ENCODE results near the gene MLST8.
A peak's percentile ranks its signal among the peaks of the same experiment; 100 is the strongest.
"Not testable (repeated sequence)": the region's sequence is repeated elsewhere in the genome, so short reads cannot be mapped to it uniquely, and the experiment has no call there.

The MLST8 gene

GRCh38 chr16:2191446-2191706 lies 13.9 kb upstream of the MLST8 start:
- DNase-seq: no peak

- no peak for DNase-seq
Observed at GRCh38 chr16:2194166-2194834, 11.0 kb upstream of the MLST8 start.

DNA sequence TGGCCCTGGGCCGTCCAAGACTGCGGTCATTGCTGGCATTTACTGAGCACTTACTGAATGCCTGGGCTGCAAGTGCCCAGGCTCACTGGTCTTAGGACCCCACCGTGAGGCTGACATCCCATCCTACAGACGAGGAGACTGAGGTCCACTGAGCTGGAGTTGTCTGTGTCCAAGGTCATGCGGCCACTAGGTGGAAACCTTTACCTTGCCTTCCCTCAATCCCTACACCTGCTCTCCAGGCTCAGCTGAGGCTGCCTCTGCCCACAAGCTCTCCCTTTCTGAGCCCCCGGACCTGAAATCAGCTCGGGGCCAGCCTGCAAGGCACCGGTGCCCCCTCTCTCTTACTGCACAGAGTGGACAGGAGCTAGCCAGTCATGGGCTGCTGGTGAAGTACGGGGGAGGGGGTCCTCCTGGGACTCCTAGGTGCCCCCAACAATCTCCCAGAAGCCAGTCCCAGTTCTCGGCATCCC lies 10.4 kb upstream of the MLST8 start:
- peak; percentile 49 for DNase-seq

DNA sequence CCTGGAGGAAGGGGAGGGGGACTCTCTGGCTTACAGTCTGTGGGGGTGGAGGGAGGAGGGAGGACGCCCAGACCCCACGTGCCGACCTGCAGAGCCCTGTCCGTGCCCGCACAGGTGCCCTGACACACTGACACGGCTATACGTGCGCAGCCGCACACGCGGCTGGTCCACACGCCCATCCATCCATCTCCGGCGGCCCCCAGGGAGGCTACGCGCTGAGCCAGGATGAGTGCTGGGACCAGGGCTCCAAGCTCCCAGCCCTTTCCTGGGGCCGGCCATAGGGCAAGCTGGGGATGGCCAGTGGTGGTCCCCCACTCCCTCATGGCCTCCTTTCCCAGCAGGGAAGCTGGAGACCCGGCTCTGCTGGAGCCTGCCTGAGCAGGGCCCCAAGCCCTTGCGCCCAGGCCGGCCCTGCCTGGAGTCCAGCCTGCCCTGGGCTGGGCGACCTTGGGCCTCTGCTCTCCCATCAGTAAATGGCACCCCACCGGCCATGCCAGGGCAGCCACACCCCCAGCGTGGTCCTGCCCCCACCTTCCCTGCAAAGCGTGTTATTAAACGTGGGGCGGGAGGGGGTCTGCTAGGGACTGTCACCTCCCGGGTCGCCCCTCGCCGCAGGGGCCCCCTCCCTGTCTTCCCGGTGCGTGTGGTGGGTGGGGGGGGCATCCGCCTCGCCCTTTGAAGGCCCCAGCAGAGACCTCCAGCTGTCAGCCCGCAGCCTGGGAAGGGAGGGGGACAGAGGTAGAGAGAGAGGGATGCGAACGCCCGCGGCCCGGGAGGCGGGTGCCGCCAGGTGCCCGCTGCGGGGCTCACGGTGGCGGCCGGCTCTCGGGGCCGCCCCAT lies 9.7 kb upstream of the MLST8 start:
- no peak for DNase-seq

GRCh38 chr16:2196162-2196980 lies 8.9 kb upstream of the MLST8 start, which contains the start of gene CASKIN1:
Gene CASKIN1 (minus strand): TSS chr16:2196605. CDS start chr16:2196432, 173 bp downstream.
- DNase-seq: no peak

- no peak for DNase-seq
Observed at GRCh38 chr16:2196981-2197511, 8.2 kb upstream of the MLST8 start.

DNA sequence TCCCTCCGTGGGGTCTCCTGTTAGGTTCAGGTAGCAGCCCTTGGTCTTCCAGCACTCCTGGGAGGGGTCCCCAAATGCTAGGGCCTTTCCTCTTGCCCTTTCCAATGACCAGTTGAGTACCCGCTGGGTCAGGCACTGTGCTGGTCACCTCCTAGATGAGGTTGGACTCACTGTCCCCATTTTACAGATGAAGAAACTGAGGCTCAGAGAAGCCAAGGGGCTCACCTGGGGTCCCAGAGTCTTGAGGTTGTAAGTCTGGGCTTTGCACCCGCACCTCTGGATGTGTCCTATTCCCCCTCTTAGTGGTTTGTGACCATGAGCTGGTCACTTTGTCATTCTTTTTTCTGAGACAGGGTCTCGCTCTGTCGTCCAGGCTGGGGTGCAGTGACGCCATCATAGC lies 7.5 kb upstream of the MLST8 start:
- DNase-seq: no peak

DNA sequence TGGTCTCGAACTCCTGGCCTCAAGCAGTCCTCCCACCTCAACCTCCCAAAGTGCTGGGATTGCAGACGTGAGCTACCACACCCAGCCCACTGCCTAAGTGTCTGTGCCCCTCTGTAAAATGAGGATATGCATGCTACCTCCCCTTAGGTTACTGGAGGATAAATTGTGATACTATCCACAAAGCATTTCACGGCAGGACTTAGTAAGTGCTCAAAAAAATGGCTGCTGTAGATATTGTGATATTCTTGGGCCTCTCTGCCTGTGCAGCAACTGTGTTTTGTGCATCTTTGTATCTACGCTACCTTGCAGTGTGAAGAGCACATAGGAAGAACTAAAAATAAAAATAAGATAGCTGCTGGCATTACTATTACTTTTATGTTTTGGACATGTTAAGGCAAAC lies 7.0 kb upstream of the MLST8 start:
- no peak for DNase-seq

DNA sequence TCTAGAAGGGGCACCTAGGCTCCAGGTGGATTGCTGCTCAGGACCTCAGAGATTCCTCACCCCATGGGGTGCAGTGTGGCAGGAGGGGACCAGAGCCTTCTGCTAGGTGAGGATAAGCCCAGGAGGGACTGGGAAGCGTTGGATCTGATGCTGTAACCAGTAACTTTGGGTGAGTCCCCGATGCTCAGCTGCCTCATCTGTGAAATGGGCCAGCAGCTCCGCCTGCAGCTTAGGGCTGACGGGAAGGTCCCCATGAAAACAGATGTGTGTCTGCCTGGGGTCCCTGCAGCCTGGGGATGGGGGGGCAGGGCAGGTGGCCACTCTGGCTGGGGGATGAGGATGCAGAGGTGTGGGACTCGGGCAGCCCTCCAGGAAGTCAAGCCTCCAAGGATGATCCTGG lies 6.2 kb upstream of the MLST8 start:
- DNase-seq: no peak

- DNase-seq: no peak
Observed at GRCh38 chr16:2199621-2200139, 5.6 kb upstream of the MLST8 start.

GRCh38 chr16:2200313-2200712 lies 4.9 kb upstream of the MLST8 start:
- no peak for DNase-seq

GRCh38 chr16:2203119-2203688 lies 2.0 kb upstream of the MLST8 start:
- DNase-seq: not testable (repeated sequence)

- no peak for DNase-seq
Observed at GRCh38 chr16:2204416-2205103, 694 bp upstream of the MLST8 start.

DNA sequence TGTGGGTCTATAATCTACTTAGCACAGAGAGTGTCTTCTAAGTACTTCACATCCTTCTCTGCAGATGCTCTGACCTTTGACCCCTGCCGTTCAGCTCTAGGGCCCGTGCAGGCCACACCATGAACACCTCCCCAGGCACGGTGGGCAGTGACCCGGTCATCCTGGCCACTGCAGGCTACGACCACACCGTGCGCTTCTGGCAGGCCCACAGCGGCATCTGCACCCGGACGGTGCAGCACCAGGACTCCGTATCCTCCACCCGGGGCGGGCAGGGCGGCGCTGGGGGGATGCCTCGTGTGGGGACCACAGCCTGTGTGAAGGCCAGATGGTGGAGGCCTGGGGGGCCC lies 686 bp downstream of the MLST8 start:
- no peak for DNase-seq

DNA sequence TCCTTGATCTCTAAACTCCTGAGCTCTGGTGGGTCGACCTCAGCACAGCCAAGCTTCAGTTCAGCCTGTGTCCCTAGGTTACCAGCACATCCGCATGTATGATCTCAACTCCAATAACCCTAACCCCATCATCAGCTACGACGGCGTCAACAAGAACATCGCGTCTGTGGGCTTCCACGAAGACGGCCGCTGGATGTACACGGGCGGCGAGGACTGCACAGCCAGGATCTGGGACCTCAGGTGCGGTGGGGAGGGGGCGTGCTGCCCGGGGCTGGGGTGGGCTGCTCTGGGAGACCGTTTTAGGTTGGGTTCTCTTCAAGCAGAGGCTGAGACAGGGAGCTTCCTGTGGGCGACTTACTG lies 1.1 kb downstream of the MLST8 start:
- no peak for DNase-seq

GRCh38 chr16:2206780-2207433 lies 1.7 kb downstream of the MLST8 start:
- DNase-seq: no peak

- no peak for DNase-seq
Observed at GRCh38 chr16:2207872-2208271, 2.6 kb downstream of the MLST8 start.

GRCh38 chr16:2208308-2208707 lies 3.1 kb downstream of the MLST8 start:
- no peak for DNase-seq

GRCh38 chr16:2208772-2209171 lies 3.5 kb downstream of the MLST8 start:
- no peak for DNase-seq

DNA sequence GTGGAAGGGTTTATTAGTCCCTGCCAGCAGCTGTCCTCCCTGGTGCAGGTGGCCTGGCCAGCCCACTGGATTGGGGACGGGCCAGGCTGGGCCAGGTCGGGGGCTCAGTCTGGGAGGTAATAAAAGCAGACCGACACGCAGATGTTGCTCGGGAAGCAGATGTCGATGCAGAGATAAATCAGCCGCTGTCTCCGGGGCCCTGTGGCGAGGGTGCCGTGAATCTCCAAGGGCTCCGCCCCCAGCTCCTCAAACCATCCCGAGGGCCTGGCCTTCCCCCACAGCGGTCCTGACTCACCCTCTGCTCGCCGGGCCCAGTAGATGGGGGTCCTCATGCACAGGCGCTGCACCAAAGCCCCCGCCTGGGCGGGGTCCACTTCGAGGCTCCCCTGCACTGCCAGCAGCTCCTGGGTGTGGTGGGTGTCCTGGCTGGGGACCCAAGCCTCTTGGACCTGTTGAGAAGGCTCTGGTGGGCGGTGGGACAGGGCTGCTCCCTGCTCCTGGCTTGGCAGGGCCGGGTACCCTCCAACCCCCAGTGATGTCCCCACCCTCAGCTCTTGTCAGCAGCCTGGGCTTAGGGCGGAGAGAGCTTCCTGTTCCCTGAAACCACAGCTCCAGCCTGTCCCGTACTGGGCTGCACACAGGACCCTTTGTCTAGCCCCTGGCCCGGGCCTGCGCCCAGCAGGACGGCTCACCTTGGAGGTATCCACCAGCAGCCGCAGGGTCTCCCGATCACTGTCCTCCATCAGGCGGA lies 4.2 kb downstream of the MLST8 start:
- no peak for DNase-seq

- DNase-seq: no peak
Observed at GRCh38 chr16:2210009-2210332, 4.7 kb downstream of the MLST8 start.
